SK-N-MC (cell line): ENCODE measurements around the gene ABCD2.

Experiments
- EZH2 ChIP-seq: fragments of 200-600 bp; sonication (generic); IDR thresholded peaks from one replicate; pipeline ENCODE4 v1.6.1; 2017; ENCODE audit warnings: antibody characterized with exemption
- FOXP2 ChIP-seq: optimal IDR thresholded peaks from 2 replicates; pipeline ENCODE3; 2011; ENCODE audit warnings: mild to moderate bottlenecking, moderate library complexity; ENCODE audit not compliant: insufficient read depth; ENCODE audit errors: extremely low read length, control extremely low read depth
- POLR2AphosphoS5 ChIP-seq: IDR thresholded peaks from 2 replicates; pipeline ENCODE4 v1.6.1; 2012; ENCODE audit warnings: mild to moderate bottlenecking, low read depth, low read length, borderline replicate concordance

- TF ChIP-seq POLR2AphosphoS5 (no peak), EZH2 (no peak), FOXP2 (no peak)
Observed at GRCh38 chr12:39505023-39505422, 114.6 kb downstream of the ABCD2 start.
